ENCODE data around the gene HOXA6.

GRCh38 chr7:27101957-27102580 is 45.5 kb downstream of the HOXA6 start:
- TF ChIP-seq CTCF (IDR thresholded peaks at IDR 0.05) (no peak), POLR2A (IDR thresholded peaks at IDR 0.05) (no peak)

Measured in heart left ventricle (tissue), 13 donors.